IMR-90 (cell line): ENCODE results near the gene CACNG7. TPM values are rescaled to one million over a fixed set of nuclear protein-coding genes. Genes with fewer than 3 reads are reported as not detected.

Experiments used
- ATAC-seq: fragments of 200-7000 bp; cut with Tn5 transposase; 2 replicates; pipeline ENCODE4 v1.9.1; 2020; ENCODE audit warnings: low read depth, mild to moderate bottlenecking, moderate library complexity
- BruUV-seq: library from RNA; stranded (reverse); fragments of 400-500 nt; replicated peaks from 2 replicates; lab custom pipeline; 2021; lab: Mats Ljungman, UMichigan
- CTCF ChIA-PET: fragments of 300-600 bp; formaldehyde crosslinking; extraction: SDS; loops from one replicate; lab custom pipeline; 2021; ENCODE audit warnings: antibody characterized with exemption; lab: Yijun Ruan, JAX
- POLR2A ChIA-PET: fragments of 300-600 bp; sonication (Branson Sonifier 250); formaldehyde crosslinking; loops from one replicate; lab custom pipeline; 2022; ENCODE audit warnings: antibody characterized with exemption; ENCODE audit not compliant: unreplicated experiment; lab: Charles Lee
- DNase-seq: peaks from one replicate; pipeline ENCODE4 v3.0.0; 2013
- H2AFZ ChIP-seq: replicated peaks from 2 replicates; pipeline ENCODE3; 2013; ENCODE audit warnings: low read length, mild to moderate bottlenecking; ENCODE audit not compliant: poor library complexity
- H2AK5ac ChIP-seq: 2 replicates; pipeline ENCODE4 v1.6.1; 2013; ENCODE audit warnings: low read depth, low read length, inconsistent platforms
- H2AK9ac ChIP-seq: replicated peaks from 2 replicates; pipeline ENCODE3; 2013; ENCODE audit warnings: mild to moderate bottlenecking, low read depth, low read length, moderate library complexity; ENCODE audit not compliant: poor library complexity
- H2BK120ac ChIP-seq: 2 replicates; pipeline ENCODE4 v1.6.1; 2013; ENCODE audit warnings: low read depth, low read length, inconsistent platforms
- H2BK15ac ChIP-seq: 3 replicates; pipeline ENCODE4 v1.6.1; 2013; ENCODE audit warnings: low read depth, low read length, inconsistent platforms
- H2BK20ac ChIP-seq: 2 replicates; pipeline ENCODE4 v1.6.1; 2013; ENCODE audit warnings: low read depth, mild to moderate bottlenecking, inconsistent platforms, low read length, moderate library complexity
- H2BK5ac ChIP-seq: 2 replicates; pipeline ENCODE4 v1.6.1; 2013; ENCODE audit warnings: mild to moderate bottlenecking, low read depth, low read length, inconsistent platforms; ENCODE audit not compliant: poor library complexity, severe bottlenecking
- H3K14ac ChIP-seq: replicated peaks from 2 replicates; pipeline ENCODE4 v1.6.1; 2013; ENCODE audit warnings: low read depth, low read length, inconsistent platforms
- H3K18ac ChIP-seq: 2 replicates; pipeline ENCODE4 v1.6.1; 2013; ENCODE audit warnings: low read depth, low read length, control low read depth
- H3K23ac ChIP-seq: 2 replicates; pipeline ENCODE4 v1.6.1; 2013; ENCODE audit warnings: low read depth, low read length, inconsistent platforms
- H3K27ac ChIP-seq: 2 replicates; pipeline ENCODE4 v1.5.1; 2013; ENCODE audit warnings: mild to moderate bottlenecking, control low read depth, low read length; ENCODE audit not compliant: insufficient read depth
- H3K27me3 ChIP-seq: 2 replicates; pipeline ENCODE4 v1.6.1; 2013; ENCODE audit warnings: low read length; ENCODE audit not compliant: control insufficient read depth, insufficient read depth
- H3K36me3 ChIP-seq: 2 replicates; pipeline ENCODE4 v1.6.1; 2013; ENCODE audit warnings: low read length, mixed read lengths; ENCODE audit not compliant: control insufficient read depth, insufficient read depth
- H3K4ac ChIP-seq: 2 replicates; pipeline ENCODE4 v1.6.1; 2013; ENCODE audit warnings: low read depth, low read length, inconsistent platforms
- H3K4me1 ChIP-seq: 2 replicates; pipeline ENCODE4 v1.6.1; 2013; ENCODE audit warnings: low read length, mixed read lengths; ENCODE audit not compliant: control insufficient read depth, insufficient read depth
- H3K4me2 ChIP-seq: 2 replicates; pipeline ENCODE4 v1.6.1; 2013; ENCODE audit warnings: low read depth, mild to moderate bottlenecking, control low read depth, low read length, moderate library complexity
- H3K4me3 ChIP-seq: 2 replicates; pipeline ENCODE4 v1.5.1; 2013; ENCODE audit warnings: low read depth, mild to moderate bottlenecking, control low read depth, low read length, moderate library complexity; ENCODE audit not compliant: insufficient read depth
- H3K56ac ChIP-seq: 2 replicates; pipeline ENCODE4 v1.6.1; 2013; ENCODE audit warnings: low read length, inconsistent platforms; ENCODE audit not compliant: insufficient read depth; ENCODE audit errors: extremely low read depth
- H3K79me1 ChIP-seq, 2 experiments: 2 replicates each; pipeline ENCODE4 v1.6.1; 2013; ENCODE audit warnings: low read length in 2 of 2, inconsistent platforms in 1 of 2, low read depth in 1 of 2
- H3K9ac ChIP-seq: 2 replicates; pipeline ENCODE4 v1.6.1; 2013; ENCODE audit warnings: low read depth, low read length, control low read depth
- H3K9me1 ChIP-seq: 2 replicates; pipeline ENCODE4 v1.6.1; 2013; ENCODE audit warnings: low read length, inconsistent platforms; ENCODE audit not compliant: insufficient read depth
- H3K9me3 ChIP-seq: 2 replicates; pipeline ENCODE4 v1.6.1; 2013; ENCODE audit warnings: low read length; ENCODE audit not compliant: control insufficient read depth, insufficient read depth
- H4K20me1 ChIP-seq: 2 replicates; pipeline ENCODE4 v1.6.1; 2013; ENCODE audit warnings: low read length, inconsistent platforms; ENCODE audit not compliant: insufficient read depth
- H4K5ac ChIP-seq: 2 replicates; pipeline ENCODE4 v1.6.1; 2013; ENCODE audit warnings: mild to moderate bottlenecking, low read depth, low read length, control low read depth
- H4K8ac ChIP-seq, 2 experiments: 2 replicates each; pipeline ENCODE4 v1.6.1; 2013; ENCODE audit warnings: low read depth in 2 of 2, low read length in 2 of 2, control low read depth in 1 of 2, inconsistent platforms in 1 of 2
- H4K91ac ChIP-seq: 2 replicates; pipeline ENCODE4 v1.6.1; 2013; ENCODE audit warnings: low read depth, low read length, inconsistent platforms; ENCODE audit not compliant: insufficient read depth
- BHLHE40 ChIP-seq: fragments of 150-350 bp; IDR thresholded peaks from 2 replicates; pipeline ENCODE4 v1.6.1; 2016; ENCODE audit warnings: mild to moderate bottlenecking, low read depth, low read length
- CEBPB ChIP-seq: IDR thresholded peaks from 2 replicates; pipeline ENCODE4 v1.6.1; 2012; ENCODE audit warnings: low read depth, low read length, improper control_type of control experiment
- CHD1 ChIP-seq: IDR thresholded peaks from 2 replicates; pipeline ENCODE4 v1.6.1; 2012; ENCODE audit warnings: low read depth, low read length, improper control_type of control experiment
- CTCF ChIP-seq: conservative IDR thresholded peaks from 2 replicates; pipeline ENCODE4 v1.5.1; 2012; ENCODE audit warnings: mild to moderate bottlenecking, low read depth, low read length, improper control_type of control experiment
- FOS ChIP-seq: fragments of 150-350 bp; IDR thresholded peaks from 2 replicates; pipeline ENCODE4 v1.6.1; 2016; ENCODE audit warnings: low read depth, low read length
- MAFK ChIP-seq: IDR thresholded peaks from 2 replicates; pipeline ENCODE4 v1.6.1; 2012; ENCODE audit warnings: low read depth, low read length, improper control_type of control experiment
- MAZ ChIP-seq: IDR thresholded peaks from 2 replicates; pipeline ENCODE4 v1.6.1; 2012; ENCODE audit warnings: low read depth, mild to moderate bottlenecking, low read length, improper control_type of control experiment, moderate library complexity, borderline replicate concordance
- MXI1 ChIP-seq: IDR thresholded peaks from 2 replicates; pipeline ENCODE4 v1.6.1; 2012; ENCODE audit warnings: low read depth, mild to moderate bottlenecking, low read length, moderate library complexity, borderline replicate concordance
- NFE2L2 ChIP-seq: fragments of 150-350 bp; IDR thresholded peaks from 2 replicates; pipeline ENCODE4 v1.6.1; 2016; ENCODE audit warnings: low read depth, mild to moderate bottlenecking, low read length
- POLR2A ChIP-seq: IDR thresholded peaks from 2 replicates; pipeline ENCODE4 v1.6.1; 2012; ENCODE audit warnings: mild to moderate bottlenecking, low read depth, low read length
- RCOR1 ChIP-seq: IDR thresholded peaks from 2 replicates; pipeline ENCODE4 v1.6.1; 2012; ENCODE audit warnings: mild to moderate bottlenecking, low read length, improper control_type of control experiment; ENCODE audit not compliant: insufficient replicate concordance
- USF2 ChIP-seq: fragments of 150-350 bp; IDR thresholded peaks from 2 replicates; pipeline ENCODE4 v1.6.1; 2017; ENCODE audit warnings: mild to moderate bottlenecking, antibody characterized with exemption, low read length, low read depth
- whole genome bisulfite sequencing, 2 experiments: methylation state at CpG; one replicate each; pipeline versions ENCODE4 v1.1.5 to v1.1.7; 2013; ENCODE audit warnings: missing lambda C conversion rate in 2 of 2; ENCODE audit not compliant: insufficient read length in 1 of 2; ENCODE audit errors: extremely low coverage in 2 of 2; 5-methylcytosine and 5-hydroxymethylcytosine counted together
- dilution Hi-C: fragments of 300-500 bp; cut with HindIII; formaldehyde crosslinking; loops from one replicate; pipeline ENCODE4 v1.14.3; 2018; ENCODE audit warnings: low sequenced_read_pairs; ENCODE audit not compliant: unreplicated experiment
- in situ Hi-C: fragments of 300-500 bp; cut with MboI; formaldehyde crosslinking; loops from 3 replicates; pipeline ENCODE4 v1.14.3; 2019; ENCODE audit warnings: low sequenced_read_pairs, inconsistent platforms, mixed read lengths
- intact Hi-C: fragments of 100-400 bp; cut with micrococcal nuclease; formaldehyde crosslinking; loops from 2 replicates; pipeline ENCODE4 v1.10.0; 2022
- polyA plus RNA-seq, 3 experiments: library from polyadenylated mRNA; depleted of rRNA; stranded (reverse); fragments of >200 nt; gene quantifications; 2 replicates each; pipeline ENCODE4 v1.2.3, GENCODE V29; 2012; ENCODE audit warnings: low replicate concordance in 1 of 3
- total RNA-seq: library from RNA; depleted of rRNA; stranded (reverse); fragments of >200 nt; gene quantifications from 2 replicates; pipeline ENCODE4 v1.2.3, GENCODE V29; 2012

The CACNG7 gene
- total and polyA plus RNA-seq, 2 of the 4 experiments (the other 2 are of a cell fraction) = 0.36 to 6.7 TPM

GRCh38 chr19:53961523-53962356, 52.7 kb downstream of the CACNG7 start (continued):
- no peak for TF ChIP-seq MAFK

GRCh38 chr19:53962887-53963431, 53.9 kb downstream of the CACNG7 start, which contains the start of gene CACNG8:
Gene CACNG8, plus strand, starts transcription at chr19:53962937.
- Histone ChIP-seq H2BK20ac (no peak within 1 kb of the TSS), H3K4me3 (no peak within 1 kb of the TSS), H2BK15ac (no peak within 1 kb of the TSS), H3K9me1 (no peaks in the 10 kb centered on the region), H2BK120ac (no peak within 1 kb of the TSS), H4K5ac (no peak within 1 kb of the TSS), H3K36me3 (no peaks in the 10 kb centered on the region), H3K27ac (no peak within 1 kb of the TSS), H2BK5ac (no peak within 1 kb of the TSS), H3K9ac (no peak within 1 kb of the TSS), H3K9me3 (no peaks in the 10 kb centered on the region; the same call in 1 of the 2 replicates), H3K4me2 (no peak within 1 kb of the TSS), H4K91ac (no peak within 1 kb of the TSS), H3K18ac (no peak within 1 kb of the TSS), H3K14ac (no peak within 1 kb of the TSS), H3K4me1 (no peaks in the 10 kb centered on the region), H3K79me1 (no peaks in the 10 kb centered on the region), H4K8ac (no peak within 1 kb of the TSS), H3K4ac (no peak within 1 kb of the TSS), H2AK5ac (no peak within 1 kb of the TSS), H2AFZ (no peak within 1 kb of the TSS), H2AK9ac (no peak within 1 kb of the TSS), H3K56ac (no peak within 1 kb of the TSS), H3K23ac (no peak within 1 kb of the TSS), H3K27me3 (peaks cover 62% of the 10 kb centered on the region), H4K20me1 (no peaks in the 10 kb centered on the region)
- ATAC-seq (no peak), DNase-seq (no peak)
- no TSS peak for BruUV-seq
- intact Hi-C loops = no loop called here
- POLR2A ChIA-PET = no interaction called here
- CTCF ChIA-PET = no interaction called here
- 6% methylated on average over 9 of the region's 55 CpGs; no CpG with 5 or more reads in 1 of the 2 experiments for WGBS, 2 experiments
- in situ Hi-C loops = no loop called here
- no peak for TF ChIP-seq CHD1
- TF ChIP-seq CEBPB = no peak
- TF ChIP-seq MAZ = no peak
- TF ChIP-seq POLR2A = no peak
- TF ChIP-seq RCOR1 = no peak
- TF ChIP-seq MXI1 = no peak
- no peak for TF ChIP-seq MAFK
- TF ChIP-seq FOS = no peak
- no peak for TF ChIP-seq BHLHE40
- TF ChIP-seq NFE2L2 = no peak
- TF ChIP-seq USF2 = no peak
- no peak for TF ChIP-seq CTCF
- dilution Hi-C loops = no loop called here
